T-helper 2 cell treated with Interferon-gamma antibody and Interleukin-4, amounts not matched to agents 5 μg/mL and 100 μg/mL, for 36 hours (primary cell): ENCODE results near the gene RRP36.
A peak's percentile ranks its signal among the peaks of the same experiment; 100 is the strongest.
"Not testable (repeated sequence)": the region's sequence is repeated elsewhere in the genome, so short reads cannot be mapped to it uniquely, and the experiment has no call there.

Experiments
- DNase-seq: peaks from one replicate; pipeline ENCODE4 v3.0.0; 2021; ENCODE audit warnings: low spot score
- H3K27ac Mint-ChIP-seq: one replicate; pipeline ENCODE4 v1.8.0; 2021; ENCODE audit warnings: mild to moderate bottlenecking, mixed read lengths
- H3K27me3 Mint-ChIP-seq: one replicate; pipeline ENCODE4 v1.8.0; 2021; ENCODE audit warnings: low read depth, mixed read lengths
- H3K36me3 Mint-ChIP-seq: one replicate; pipeline ENCODE4 v1.8.0; 2021; ENCODE audit warnings: low read depth, mixed read lengths
- H3K4me1 Mint-ChIP-seq: one replicate; pipeline ENCODE4 v1.8.0; 2021; ENCODE audit warnings: low read depth, mixed read lengths
- H3K4me3 Mint-ChIP-seq: one replicate; pipeline ENCODE4 v1.8.0; 2022; ENCODE audit warnings: mild to moderate bottlenecking, moderate library complexity, mixed read lengths
- H3K9me3 Mint-ChIP-seq: one replicate; pipeline ENCODE4 v1.8.0; 2021; ENCODE audit warnings: mixed read lengths

The RRP36 gene

DNA sequence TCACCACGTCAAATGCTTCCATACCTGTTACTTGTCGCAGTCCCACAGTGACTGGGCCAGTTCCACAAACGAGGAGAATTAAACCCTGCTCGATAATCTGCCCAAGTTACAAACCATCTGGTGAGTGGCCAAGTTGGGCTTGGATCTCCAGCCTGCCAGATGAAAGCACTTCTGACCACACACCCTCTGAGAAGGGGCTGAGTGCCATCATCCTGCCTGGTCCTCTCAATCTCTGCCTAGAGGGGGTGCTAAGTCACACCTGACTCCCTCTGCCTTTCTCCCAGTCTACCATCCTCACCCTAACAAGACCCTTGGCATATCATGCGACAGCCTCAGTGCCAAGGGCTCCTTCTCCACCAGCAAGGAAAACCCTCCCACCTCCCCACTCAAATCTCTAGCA is 15.8 kb downstream of the RRP36 start:
- Mint-ChIP-seq H3K36me3 (peaks cover 31% of the 10 kb centered on the region), H3K4me1 (peaks cover 2% of the 10 kb centered on the region), H3K27me3 (no peaks in the 10 kb centered on the region), H3K9me3 (no peaks in the 10 kb centered on the region), H3K27ac (no peak overlapping the region), H3K4me3 (no peak overlapping the region)
- no peak for DNase-seq

- Mint-ChIP-seq H3K4me3 (no peak overlapping the region), H3K4me1 (peaks cover 2% of the 10 kb centered on the region), H3K36me3 (peaks cover 34% of the 10 kb centered on the region), H3K9me3 (no peaks in the 10 kb centered on the region), H3K27me3 (no peaks in the 10 kb centered on the region), H3K27ac (no peak overlapping the region)
- DNase-seq = no peak
These were observed 16.3 kb downstream of the RRP36 start for GRCh38 chr6:43037706-43038105.

DNA sequence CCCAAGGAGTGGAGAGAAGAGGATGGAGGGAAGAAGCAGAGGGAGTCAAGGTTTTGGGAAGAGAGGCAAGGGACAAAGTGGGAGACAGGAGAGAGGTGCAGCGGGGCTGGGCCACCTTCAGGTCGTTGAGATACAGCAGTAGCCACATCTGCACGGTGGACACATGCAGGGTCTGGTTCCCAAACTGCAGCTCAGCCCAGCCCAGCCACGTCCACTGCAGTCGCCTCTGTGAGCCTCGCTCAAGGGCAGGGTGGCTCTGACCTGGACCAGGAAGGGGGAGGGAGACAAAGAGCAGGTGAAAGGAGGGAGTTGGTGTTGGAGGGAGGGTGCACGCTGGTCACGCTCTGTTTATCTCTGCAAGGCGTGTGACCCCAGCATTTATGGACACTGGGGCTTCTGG is 17.3 kb downstream of the RRP36 start:
- H3K4me3 Mint-ChIP-seq = no peak overlapping the region
- H3K27ac Mint-ChIP-seq = peak overlapping the region; percentile 27
- DNase-seq = no peak
- H3K36me3 Mint-ChIP-seq = peaks cover 37% of the 10 kb centered on the region
- peaks cover 2% of the 10 kb centered on the region for H3K4me1 Mint-ChIP-seq
- no peaks in the 10 kb centered on the region for H3K27me3 Mint-ChIP-seq
- no peaks in the 10 kb centered on the region for H3K9me3 Mint-ChIP-seq

- Mint-ChIP-seq H3K4me1 (peaks cover 2% of the 10 kb centered on the region), H3K27me3 (no peaks in the 10 kb centered on the region), H3K36me3 (peaks cover 42% of the 10 kb centered on the region), H3K4me3 (no peak overlapping the region), H3K27ac (no peak overlapping the region), H3K9me3 (no peaks in the 10 kb centered on the region)
- DNase-seq = no peak
These were observed 19.3 kb downstream of the RRP36 start for GRCh38 chr6:43040542-43041257.

GRCh38 chr6:43041475-43041874 is 20.1 kb downstream of the RRP36 start:
- H3K9me3 Mint-ChIP-seq, H3K27me3 Mint-ChIP-seq, H3K4me3 Mint-ChIP-seq, H3K4me1 Mint-ChIP-seq, DNase-seq: not testable (repeated sequence)
- Mint-ChIP-seq H3K27ac (peak overlapping the region; percentile 49), H3K36me3 (peaks cover 40% of the 10 kb centered on the region)

GRCh38 chr6:43043310-43043709 is 21.9 kb downstream of the RRP36 start:
- Mint-ChIP-seq H3K36me3 (peaks cover 37% of the 10 kb centered on the region), H3K27ac (no peak overlapping the region), H3K4me1 (peaks cover 2% of the 10 kb centered on the region), H3K9me3 (no peaks in the 10 kb centered on the region), H3K4me3 (no peak overlapping the region), H3K27me3 (no peaks in the 10 kb centered on the region)
- DNase-seq = no peak

DNA sequence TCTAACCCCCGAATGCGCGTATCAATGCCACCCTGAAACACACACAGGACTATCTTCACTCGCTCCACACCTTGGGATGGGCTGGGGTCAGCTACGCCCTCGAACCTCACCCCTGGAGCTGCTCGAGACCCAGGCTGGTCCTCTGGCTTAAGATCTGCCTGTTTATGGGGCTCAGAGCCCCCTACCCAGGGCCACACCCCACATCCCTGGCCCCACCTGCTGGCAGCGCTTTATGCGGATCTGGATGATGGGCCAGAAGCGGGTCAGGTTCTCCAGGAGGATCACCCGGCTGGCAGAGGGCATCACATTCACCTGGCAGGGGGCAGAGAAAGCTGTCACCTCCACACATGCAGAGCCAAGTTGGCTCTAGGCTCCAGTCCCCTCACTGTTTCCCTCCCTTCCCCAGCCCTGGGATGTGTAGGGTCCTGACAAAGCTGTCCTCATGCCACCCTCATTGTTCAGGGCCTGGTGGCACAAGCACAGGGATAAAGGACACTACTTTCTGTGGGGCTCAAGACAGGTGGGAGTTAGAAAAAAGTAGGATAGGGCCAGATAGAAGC is 24.0 kb downstream of the RRP36 start:
- no peak for DNase-seq
- Mint-ChIP-seq H3K36me3 (peaks cover 39% of the 10 kb centered on the region), H3K9me3 (no peaks in the 10 kb centered on the region), H3K4me1 (peaks cover under 1% of the 10 kb centered on the region), H3K27ac (peak overlapping the region; percentile 61), H3K4me3 (no peak overlapping the region), H3K27me3 (no peaks in the 10 kb centered on the region)

- Mint-ChIP-seq H3K36me3 (peaks cover 38% of the 10 kb centered on the region), H3K4me1 (peaks cover 20% of the 10 kb centered on the region), H3K27ac (no peak overlapping the region), H3K4me3 (no peak overlapping the region), H3K27me3 (no peaks in the 10 kb centered on the region), H3K9me3 (no peaks in the 10 kb centered on the region)
- DNase-seq = no peak
These were observed 26.6 kb downstream of the RRP36 start for GRCh38 chr6:43047998-43048397.

- H3K36me3 Mint-ChIP-seq = peaks cover 32% of the 10 kb centered on the region
- H3K4me3 Mint-ChIP-seq = no peak overlapping the region
- H3K9me3 Mint-ChIP-seq = no peaks in the 10 kb centered on the region
- H3K4me1 Mint-ChIP-seq = peaks cover 29% of the 10 kb centered on the region
- no peak for DNase-seq
- peak overlapping the region; percentile 55 for H3K27ac Mint-ChIP-seq
- H3K27me3 Mint-ChIP-seq = no peaks in the 10 kb centered on the region
These were observed 29.6 kb downstream of the RRP36 start for GRCh38 chr6:43050981-43051380.

DNA sequence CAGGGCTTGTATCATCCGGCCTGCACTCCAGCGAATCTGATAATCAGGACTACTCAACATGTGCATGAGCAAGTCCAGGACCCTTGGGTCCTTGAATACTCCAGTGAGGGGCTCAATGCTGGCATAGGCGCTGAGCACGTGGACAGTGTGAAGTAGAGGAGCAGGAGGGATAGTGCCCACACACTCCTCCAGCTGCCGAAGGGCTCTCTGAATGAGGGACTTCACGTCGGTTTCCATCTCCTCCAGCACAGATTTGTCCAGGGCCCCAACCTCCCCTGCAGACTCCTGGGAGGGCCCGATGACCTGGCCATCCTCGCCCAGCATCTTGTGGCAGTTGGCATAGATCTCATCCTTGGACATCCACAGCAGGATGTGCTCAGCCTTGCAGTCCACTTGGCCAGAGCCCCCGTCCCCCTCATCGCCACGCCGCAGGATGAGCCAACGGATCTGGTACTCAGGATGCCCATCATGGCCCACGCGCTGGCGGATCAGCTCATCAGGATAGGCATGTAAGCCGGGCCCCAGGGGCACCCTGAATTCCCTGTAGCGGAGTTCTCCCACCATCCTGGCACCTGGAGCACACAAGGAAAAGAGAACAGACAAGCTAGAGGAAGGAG is 30.9 kb downstream of the RRP36 start:
- no peak for DNase-seq
- H3K9me3 Mint-ChIP-seq = no peaks in the 10 kb centered on the region
- peak overlapping the region; percentile 99 for H3K4me3 Mint-ChIP-seq
- H3K27me3 Mint-ChIP-seq = no peaks in the 10 kb centered on the region
- peaks cover 33% of the 10 kb centered on the region for H3K36me3 Mint-ChIP-seq
- H3K27ac Mint-ChIP-seq = peak overlapping the region; percentile 99
- peaks cover 29% of the 10 kb centered on the region for H3K4me1 Mint-ChIP-seq

DNA sequence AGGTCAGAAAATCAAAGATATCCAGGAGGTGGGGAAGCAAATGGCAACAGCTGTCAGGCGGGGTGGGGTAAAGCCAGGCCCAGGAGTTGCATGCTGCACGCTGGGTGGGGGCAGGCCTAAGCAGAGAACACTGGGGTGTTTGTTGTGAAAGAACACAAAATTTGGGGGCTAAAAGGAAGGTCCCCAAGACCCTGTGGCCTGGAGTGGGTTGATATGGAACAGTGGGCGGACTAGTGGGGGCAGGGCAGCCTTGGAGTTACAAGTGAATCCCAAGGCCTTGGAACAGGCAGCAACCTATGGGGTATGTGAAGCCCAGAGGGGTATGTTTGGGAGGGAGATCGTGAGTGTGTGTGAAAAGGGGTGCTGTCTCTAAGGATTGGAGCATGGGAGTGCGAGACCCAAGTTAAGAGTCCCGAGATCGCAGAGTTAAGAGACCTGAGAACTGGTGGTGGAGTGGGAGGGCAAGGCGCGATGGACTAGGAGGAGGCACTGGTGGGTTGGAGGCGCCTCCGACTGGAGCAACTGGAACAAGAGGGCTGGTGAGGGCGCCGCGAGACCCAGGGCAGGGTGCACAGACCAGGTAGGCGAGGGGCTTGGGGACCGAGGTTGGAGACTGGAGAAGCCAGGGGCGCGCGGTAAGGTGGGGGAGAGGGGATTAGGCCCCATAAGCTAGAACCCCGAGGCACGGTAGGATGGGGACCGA is 31.6 kb downstream of the RRP36 start:
- DNase-seq = no peak

GRCh38 chr6:43053545-43054205 is 32.3 kb downstream of the RRP36 start, which contains the start of gene CUL7:
TSS of gene CUL7 (minus strand) at chr6:43053851. CDS start at chr6:43052788, 1,063 bp downstream.
- Mint-ChIP-seq H3K4me3 (peak within 1 kb of the TSS; percentile 99), H3K9me3 (no peaks in the 10 kb centered on the region), H3K4me1 (peaks cover 40% of the 10 kb centered on the region), H3K36me3 (peaks cover 38% of the 10 kb centered on the region), H3K27me3 (no peaks in the 10 kb centered on the region), H3K27ac (peak within 1 kb of the TSS; percentile 99)
- DNase-seq = peak; percentile 92

More for the DNA sequence above, 31.6 kb downstream of the RRP36 start:
- Mint-ChIP-seq H3K27me3 (no peaks in the 10 kb centered on the region), H3K36me3 (peaks cover 36% of the 10 kb centered on the region), H3K9me3 (no peaks in the 10 kb centered on the region), H3K4me3 (peak overlapping the region; percentile 99), H3K4me1 (peaks cover 33% of the 10 kb centered on the region), H3K27ac (peak overlapping the region; percentile 99)

DNA sequence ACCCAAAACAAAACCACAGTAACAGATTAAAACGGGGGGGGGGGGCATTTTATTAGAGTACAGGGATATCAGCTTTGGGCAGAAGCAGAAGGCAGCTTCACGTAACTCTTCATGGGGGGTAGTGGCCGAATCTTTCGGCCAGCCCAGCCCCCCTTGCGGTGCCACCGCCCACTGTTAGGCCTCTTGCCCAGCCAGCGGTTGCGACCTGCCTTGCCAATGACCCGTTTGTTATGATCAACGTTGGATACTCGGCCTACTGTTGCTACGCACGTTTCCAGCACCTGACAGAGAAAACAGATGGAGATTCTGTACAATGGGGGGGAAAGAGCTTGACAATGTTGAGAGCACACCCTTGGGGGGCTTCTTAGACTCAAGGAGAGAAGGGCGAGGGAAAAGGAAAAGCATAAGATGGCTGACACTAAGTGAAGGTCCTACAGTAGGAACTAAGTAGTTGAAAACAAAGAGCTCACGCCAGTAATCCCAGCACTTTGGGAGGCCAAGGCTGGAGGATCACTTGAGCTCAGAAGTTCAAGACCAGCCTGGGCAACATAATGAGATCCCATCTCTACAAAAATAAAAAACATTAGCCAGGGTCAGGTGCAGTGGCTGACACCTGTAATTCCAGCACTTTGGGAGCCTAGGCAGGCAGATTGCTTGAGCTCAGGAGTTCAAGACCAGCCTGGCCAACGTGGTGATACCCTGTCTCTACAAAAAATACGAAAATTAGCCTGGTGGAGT is 33.0 kb downstream of the RRP36 start:
- no peaks in the 10 kb centered on the region for H3K9me3 Mint-ChIP-seq
- DNase-seq = no peak
- peak overlapping the region; percentile 99 for H3K27ac Mint-ChIP-seq
- H3K36me3 Mint-ChIP-seq = peaks cover 34% of the 10 kb centered on the region
- no peaks in the 10 kb centered on the region for H3K27me3 Mint-ChIP-seq
- H3K4me1 Mint-ChIP-seq = peaks cover 43% of the 10 kb centered on the region
- peak overlapping the region; percentile 99 for H3K4me3 Mint-ChIP-seq
